Suppressor macrophage (primary cell): Measurements from ENCODE around the gene RABGAP1L.
A peak's percentile ranks its signal among the peaks of the same experiment; 100 is the strongest.

Experiments used
- DNase-seq, 4 experiments: peaks; one replicate each; pipeline ENCODE4 v3.0.0-alpha.2; 2020 to 2022

Gene RABGAP1L

GRCh38 chr1:174723816-174724215 lies 564.5 kb downstream of the RABGAP1L start:
- no peak for DNase-seq

DNA sequence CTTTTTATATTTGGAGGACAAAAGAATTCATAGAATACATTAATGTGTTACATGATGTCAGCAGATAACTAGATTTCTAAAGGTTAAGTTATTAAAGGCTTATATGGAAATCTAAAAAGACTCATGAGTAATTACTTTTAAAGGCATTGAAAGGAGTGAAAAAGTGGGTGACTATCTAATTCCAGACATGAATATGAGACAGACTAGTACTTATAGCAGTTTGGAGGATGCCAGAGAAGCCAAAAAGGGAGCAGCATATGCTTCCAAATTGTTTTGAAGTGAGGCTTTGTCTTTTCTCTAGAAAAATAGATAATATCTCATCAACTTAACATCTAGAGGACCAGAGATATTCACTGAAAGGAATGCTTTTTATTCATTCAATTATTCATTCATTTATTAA lies 564.9 kb downstream of the RABGAP1L start:
- DNase-seq, result no peak

DNA sequence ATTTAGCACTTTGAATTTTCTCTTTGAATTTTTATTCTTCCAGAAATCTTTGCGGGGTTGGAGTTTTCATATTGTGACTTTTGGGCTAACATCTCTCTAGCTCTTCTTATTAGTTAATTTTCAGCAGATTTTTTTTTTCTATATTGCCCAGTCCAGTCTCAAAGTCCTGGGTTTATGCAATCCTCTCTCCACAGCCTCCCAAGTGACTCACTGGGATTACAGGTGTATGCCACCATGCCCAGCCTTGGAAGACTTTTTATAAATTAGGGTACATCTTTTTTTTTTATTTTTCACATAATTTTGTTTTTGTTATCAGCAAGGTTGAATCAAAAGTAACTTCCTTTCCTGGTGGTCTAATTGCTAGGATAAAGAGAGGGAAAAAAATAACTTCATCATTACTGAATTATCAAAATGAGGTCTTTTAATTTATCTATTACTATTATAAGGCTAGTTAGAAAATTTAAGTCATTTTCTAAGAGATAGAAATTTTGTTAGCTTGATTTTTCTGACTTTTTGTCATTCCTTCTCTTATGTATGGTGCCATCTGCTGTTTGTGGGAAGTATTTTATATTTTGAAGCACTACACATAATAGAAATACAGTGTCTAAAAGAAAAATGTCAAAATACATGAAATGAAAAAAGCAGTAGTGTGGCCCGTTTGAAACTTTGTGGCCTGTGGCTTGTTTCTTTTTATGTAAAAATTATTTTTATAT lies 567.0 kb downstream of the RABGAP1L start:
- peak in 3 of 4 experiments; percentile 11 to 43 (median 35) for DNase-seq

- DNase-seq, result no peak
Observed at GRCh38 chr1:174726880-174727585, 567.7 kb downstream of the RABGAP1L start.

DNA sequence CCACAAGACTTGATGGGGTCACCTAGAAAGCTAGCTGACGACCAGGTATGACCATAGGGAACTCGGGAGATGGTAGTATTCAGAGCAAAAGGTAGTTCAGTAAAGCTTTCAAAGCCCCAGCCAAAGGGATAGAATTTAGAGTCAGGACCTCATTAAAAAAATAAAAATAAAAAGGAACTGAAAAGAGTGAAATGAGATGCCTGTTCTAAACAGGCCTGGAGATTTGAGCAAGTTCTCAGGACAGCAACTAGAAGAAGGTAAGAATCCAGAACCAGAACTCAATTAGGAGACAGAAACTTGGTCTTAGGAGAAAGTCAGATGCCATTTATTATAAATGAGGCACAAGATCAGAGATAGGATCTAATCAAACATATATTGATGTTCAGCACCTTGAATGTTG lies 575.0 kb downstream of the RABGAP1L start:
- no peak for DNase-seq

DNA sequence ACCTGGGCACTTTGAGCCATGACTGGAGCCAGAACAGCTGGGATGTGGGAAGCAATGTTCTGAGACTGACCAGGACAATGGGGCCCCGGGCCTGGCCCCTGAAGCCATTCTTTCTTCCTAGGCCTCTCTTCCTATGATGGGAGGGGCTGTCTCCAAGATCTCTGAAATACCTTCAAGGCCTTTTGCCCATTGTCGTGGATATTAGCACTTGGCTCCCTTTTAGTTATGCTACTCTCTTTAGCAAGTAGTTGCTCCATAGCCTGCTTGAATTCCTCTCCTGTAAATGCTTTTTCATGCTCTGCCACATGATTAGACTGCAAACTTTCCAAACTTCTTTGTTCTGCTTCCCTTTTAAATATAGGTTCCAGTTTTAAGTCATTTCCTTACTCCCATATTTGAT lies 577.5 kb downstream of the RABGAP1L start:
- peak in 2 of 4 experiments; percentile 4 to 28 for DNase-seq

DNA sequence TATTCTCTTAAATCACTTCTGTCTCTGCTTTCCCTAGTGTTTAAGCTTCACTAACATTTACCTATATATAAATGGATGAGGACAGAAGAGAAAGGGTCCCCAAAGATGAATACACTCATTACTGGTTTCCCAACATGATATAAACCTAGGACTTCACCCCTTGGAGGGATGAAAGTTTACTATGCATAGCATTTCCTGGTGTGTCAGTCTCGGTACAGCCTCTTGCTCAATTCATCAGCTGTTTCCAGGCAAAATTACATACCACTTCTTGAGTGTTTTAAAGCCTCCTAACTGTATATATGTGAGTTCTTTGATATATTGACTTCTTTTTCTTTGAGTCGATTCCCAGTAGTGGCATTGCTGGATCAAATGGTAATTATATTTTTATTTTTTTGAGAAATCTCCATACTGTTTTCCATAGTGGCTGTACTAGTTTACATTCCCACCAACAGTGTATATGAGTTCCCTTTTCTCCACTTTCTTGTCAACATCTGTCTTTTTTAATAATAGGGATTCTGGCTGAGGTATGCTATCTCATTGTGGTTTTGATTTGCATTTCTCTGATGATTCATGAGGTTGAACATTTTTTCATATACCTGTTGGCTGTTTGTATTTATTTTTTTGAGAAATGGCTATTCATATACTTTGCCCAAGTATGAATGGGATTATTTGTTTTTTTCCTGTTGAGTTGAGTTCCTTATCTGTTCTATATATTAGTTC lies 581.1 kb downstream of the RABGAP1L start:
- peak in 3 of 4 experiments; percentile 2 to 31 (median 26) for DNase-seq

GRCh38 chr1:174742805-174743653 lies 583.7 kb downstream of the RABGAP1L start:
- DNase-seq, result peak in 2 of 4 experiments; percentile 6 to 15

DNA sequence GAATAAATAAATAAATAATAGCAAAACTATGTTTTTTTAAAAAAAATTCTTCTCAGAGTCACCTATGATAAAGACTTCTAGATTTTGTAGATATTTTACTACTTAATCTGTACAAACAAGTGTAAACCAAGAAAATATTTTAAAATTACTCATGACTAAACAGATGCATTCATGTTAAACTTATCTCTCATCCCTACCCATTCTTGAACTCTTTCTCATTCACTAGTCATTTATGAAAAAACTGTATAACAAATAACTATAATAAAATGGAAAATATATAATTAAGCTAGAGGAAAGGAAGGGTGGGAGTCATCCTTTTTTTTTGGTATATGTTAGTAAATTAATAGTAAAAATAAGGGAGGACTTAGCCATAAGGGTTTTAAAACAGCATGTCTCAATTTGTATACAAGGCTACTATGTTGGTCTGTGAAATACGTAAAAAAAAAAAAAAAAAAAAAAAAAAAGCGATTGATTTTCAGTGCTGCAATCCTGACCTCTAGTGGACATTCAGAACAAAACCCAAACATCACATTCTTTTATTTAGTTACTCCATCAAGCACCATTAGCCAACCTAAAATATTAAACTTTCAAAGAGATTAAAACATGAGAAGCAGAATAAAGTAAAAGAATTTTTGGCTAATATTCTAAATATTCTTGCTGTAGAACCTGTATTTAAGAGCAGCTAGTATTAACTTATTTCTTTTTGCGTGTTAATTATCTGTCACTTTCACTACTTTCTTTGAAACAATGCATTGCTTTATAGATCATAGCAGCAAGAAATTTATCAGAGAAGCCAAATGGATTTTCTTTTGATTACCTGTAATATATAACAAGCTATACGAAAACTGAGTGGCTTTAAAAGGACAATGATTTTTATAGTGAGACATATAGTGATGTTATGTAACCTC lies 584.6 kb downstream of the RABGAP1L start:
- DNase-seq, result peak; percentile 10 to 73 (median 43)

- no peak for DNase-seq
Observed at GRCh38 chr1:174744886-174745285, 585.6 kb downstream of the RABGAP1L start.

GRCh38 chr1:174746024-174746808 lies 586.9 kb downstream of the RABGAP1L start:
- peak; percentile 8 to 61 (median 40) for DNase-seq

GRCh38 chr1:174747613-174748012 lies 588.3 kb downstream of the RABGAP1L start:
- no peak for DNase-seq

DNA sequence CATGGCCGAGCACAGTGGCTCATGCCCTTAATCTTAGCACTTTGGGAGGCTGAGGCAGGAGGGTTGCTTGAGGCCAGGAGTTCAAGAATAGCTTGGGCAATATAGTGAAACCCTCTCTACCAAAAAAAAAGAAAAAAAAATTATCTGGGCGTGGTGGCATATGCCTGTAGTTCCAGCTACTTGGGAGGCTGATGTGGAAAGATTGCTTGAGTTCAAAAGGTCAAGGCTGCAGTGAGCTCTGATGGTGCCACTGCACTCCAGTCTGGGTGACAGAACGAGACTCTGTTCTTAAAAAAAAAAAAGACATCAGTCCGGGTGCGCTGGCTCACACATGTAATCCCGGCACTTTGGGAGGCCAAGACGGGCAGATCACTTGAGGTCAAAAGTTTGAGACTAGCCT lies 589.3 kb downstream of the RABGAP1L start:
- no peak for DNase-seq

DNA sequence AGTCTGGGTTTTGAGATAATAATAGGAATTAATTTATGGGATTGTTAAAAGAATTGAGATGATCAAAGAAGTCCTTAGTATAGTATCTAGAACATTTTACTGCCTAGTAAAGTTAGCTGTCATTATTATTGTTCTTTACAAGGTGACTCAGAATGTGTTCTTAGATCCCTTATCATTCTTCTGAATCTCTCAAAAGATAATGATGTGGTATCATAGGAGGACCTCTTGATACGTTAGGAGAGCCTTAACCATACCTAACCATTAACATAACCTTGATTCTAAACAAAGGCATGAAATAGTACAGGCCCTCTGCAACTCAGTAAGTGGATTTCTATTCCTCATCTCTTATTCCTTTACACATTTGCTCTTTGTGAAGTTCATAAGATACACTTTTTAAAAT lies 593.8 kb downstream of the RABGAP1L start:
- DNase-seq, result no peak

DNA sequence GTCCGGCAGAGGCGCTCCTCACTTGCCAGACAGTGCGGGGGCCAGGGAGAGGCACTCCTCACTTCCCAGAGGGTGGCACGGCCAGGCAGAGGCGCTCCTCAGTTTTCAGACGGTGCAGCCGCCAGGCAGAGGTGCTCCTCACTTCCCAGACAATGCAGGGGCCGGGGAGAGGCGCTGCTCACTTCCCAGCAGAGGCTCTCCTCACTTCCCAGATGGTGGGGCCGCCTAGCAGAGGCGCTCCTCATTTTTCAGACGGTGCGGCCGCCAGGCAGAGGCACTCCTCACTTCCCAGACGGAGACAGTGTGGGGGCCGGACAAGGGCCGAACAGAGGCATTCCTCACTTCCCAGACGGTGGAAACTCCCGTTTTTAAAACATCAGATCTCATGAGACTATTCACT lies 602.0 kb downstream of the RABGAP1L start:
- no peak for DNase-seq

- no peak for DNase-seq
Observed at GRCh38 chr1:174761901-174762585, 602.7 kb downstream of the RABGAP1L start.

DNA sequence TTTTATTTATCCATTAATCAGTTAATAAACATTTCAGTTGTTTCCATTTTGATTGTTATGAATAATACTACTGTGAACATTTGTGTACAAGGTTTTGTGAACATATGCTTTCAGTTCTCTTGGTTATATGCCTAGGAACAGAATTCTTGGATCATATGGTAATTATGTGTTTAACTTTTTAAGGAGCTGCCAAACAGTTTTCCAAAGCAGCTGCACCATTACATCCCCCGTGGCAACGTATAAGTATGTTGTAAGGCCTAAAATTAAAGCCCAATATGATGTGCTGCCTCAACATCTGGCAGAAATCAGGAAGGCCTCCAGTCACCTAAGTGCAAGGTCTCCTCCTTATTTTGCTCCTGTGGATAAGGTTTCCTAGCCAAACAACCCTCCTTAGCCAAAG lies 604.9 kb downstream of the RABGAP1L start:
- no peak for DNase-seq

- no peak for DNase-seq
Observed at GRCh38 chr1:174766727-174767126, 607.4 kb downstream of the RABGAP1L start.

DNA sequence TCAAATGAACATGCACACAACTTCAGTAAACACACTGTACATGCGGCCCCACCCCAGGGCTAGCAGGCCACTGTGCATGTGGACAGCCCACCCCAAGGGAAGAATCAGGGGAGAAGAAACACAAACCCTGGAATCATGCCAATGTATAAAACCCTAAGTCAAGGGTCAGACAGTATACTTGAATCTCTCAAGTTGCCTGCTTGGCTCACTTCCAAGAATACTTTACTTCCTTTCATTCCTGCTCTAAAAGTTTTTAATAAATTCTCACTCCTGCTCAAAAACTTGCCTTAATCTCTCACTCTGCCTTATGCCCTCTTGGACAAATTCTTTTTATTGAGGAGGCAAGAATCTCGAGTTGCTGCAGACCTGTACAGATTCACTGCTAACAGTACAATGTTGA lies 609.2 kb downstream of the RABGAP1L start:
- DNase-seq, result no peak

DNA sequence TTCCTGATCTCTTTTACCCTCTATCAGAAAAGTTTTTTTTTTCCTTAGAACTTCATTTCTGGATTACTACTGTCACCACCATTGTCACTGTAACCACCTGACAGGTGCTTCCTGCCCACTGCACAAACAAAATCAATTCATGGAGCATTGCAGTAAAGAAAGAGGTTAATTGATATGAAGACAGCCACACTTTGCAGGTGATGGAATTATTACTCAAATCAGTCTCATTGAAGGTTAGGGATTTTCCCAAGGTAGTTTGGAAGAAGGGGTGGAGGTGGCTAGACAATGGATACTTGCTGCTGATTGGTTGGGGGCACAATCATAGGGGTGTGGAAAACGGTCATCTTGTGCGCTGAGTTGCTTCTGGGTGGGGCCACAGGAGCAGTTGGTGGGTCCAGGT lies 609.6 kb downstream of the RABGAP1L start:
- no peak for DNase-seq
